Erythroblast (primary cell): ENCODE results near the gene SPDYE3.
"Not testable (repeated sequence)": the region's sequence is repeated elsewhere in the genome, so short reads cannot be mapped to it uniquely, and the experiment has no call there.

Experiments used
- GATA1 ChIP-seq: IDR thresholded peaks from 2 replicates; pipeline ENCODE4 v1.6.1; 2011; ENCODE audit warnings: low read depth, mild to moderate bottlenecking, control low read depth, low read length, moderate library complexity
- POLR2A ChIP-seq: IDR thresholded peaks from 2 replicates; pipeline ENCODE4 v1.6.1; 2011; ENCODE audit warnings: mild to moderate bottlenecking, low read length

DNA sequence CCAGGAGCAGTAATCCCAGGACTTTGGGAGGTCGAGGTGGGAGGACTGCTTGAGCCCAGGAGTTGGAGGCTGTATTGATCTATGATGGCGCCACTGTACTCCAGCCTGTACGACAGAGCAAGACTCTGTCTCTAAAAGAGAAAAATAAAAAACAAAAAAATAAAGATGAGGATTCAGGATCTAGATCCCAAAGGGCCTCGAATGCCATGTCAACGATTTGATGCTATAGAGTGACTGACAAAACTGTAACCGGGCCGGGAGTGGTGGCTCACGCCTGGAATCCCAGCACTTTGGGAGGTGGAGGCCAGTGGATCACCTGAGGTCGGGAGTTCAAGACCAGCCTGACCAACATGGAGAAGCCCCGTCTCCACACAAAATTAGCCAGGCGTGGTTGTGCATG lies 38.6 kb upstream of the SPDYE3 start:
- not testable (repeated sequence) for TF ChIP-seq POLR2A, GATA1
